ENCODE measurements around the gene AUTS2. TPM values are rescaled to one million over a fixed set of nuclear protein-coding genes. Genes with fewer than 3 reads are reported as not detected.

The AUTS2 gene
- total RNA-seq, 1 experiment from 2014 or later = 42.1 TPM

DNA sequence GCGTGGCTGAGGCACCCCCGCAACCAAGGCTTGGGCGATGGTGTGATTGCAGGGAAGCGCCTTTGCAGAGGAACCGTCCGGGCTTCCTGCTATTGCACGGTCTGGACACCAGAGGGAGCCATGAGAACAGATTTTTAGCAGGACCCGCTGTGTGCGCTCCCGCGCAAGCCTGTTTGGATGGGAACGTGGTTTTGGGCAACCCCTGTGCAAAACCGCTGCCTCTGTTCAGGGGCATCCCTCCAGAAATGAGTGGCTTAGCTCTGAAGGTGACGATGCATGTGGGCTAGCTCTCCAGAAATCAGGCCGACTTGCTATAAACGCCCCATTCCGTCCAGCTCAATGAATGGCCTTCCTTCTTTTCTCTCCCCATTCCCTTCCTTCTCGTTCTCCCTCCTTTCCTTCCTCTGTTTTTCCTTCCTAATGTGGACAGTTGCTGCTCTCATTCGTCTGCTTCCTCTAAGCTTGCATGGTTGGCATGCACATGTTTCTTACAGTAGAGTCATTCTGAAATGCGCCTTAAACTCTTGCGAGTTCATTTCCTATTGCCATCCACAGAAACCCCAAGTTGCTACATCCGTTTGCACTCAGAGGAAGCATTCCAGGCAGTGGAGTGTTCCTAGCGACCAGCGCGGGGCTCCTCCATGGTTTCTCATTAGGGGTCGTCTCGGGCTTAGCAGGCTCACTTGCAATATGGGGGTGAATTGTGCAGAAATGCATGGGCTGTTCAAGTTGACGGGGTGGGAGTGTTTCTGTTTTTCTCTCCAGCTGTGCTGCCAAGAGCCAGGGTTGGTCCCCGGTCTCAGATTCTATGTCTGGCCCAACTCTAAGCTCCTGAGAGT lies 1231.2 kb downstream of the AUTS2 start:
- DNase-seq (ENCODE audit: low spot score) = peak; percentile 68
- Histone ChIP-seq H3K4me3 (ENCODE audit: low read depth, low read length, poor library complexity, severe bottlenecking) (peak overlapping the region; percentile 14), H3K9me3 (ENCODE audit: low read depth, low read length, poor library complexity, severe bottlenecking) (no peaks in the 10 kb centered on the region), H3K27me3 (replicated peaks; ENCODE audit: insufficient read depth, low read depth, low read length, poor library complexity) (no peaks in the 10 kb centered on the region), H3K36me3 (ENCODE audit: insufficient read depth, low read length, poor library complexity, severe bottlenecking) (no peaks in the 10 kb centered on the region), H3K4me1 (ENCODE audit: insufficient read depth, low read length, poor library complexity, severe bottlenecking) (no peaks in the 10 kb centered on the region), H3K27ac (ENCODE audit: low read depth, low read length, poor library complexity, severe bottlenecking) (no peak overlapping the region)
- CTCF ChIA-PET = interaction anchor here (1.1 kb wide), 1 partner anchor 904 kb away, joined by 3 read pairs; no protein-coding TSS in a partner anchor
- intact Hi-C loops (cut with micrococcal nuclease; ENCODE audit: unreplicated experiment) = loop anchor here (1.0 kb wide), 1 partner anchor 904 kb away; no protein-coding TSS in a partner anchor
- TF ChIP-seq EZH2 (IDR thresholded peaks at IDR 0.05; ENCODE audit: borderline replicate concordance, low read depth, low read length, poor library complexity, severe bottlenecking) (no peak), CTCF (conservative IDR thresholded peaks at IDR 0.05; ENCODE audit: low read depth, low read length) (peak; percentile 84)
- no TSS peak for BruUV-seq (replicated peaks)
- POLR2A ChIA-PET (ENCODE audit: low non-redundant PET) = no interaction called here

DNA sequence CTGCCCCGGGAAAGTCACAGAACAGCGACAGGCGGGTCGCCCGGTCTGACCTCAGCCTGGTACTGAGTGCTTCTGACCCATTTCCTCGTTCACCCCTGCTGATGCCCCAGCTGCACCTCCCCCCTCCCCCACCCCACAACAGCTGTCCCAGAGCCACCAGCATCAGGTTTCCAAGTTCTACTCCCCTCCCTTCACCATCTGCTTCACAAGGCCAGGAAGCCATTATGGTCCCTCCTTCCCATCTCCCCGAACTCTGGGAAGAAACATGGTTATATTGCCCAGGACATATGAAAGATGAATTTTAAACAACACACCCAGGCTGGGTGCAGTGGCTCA lies 1231.8 kb downstream of the AUTS2 start:
- ChIA-PET CTCF (interaction anchor here (1.1 kb wide), 1 partner anchor 903 kb away, joined by 3 read pairs; no protein-coding TSS in a partner anchor), POLR2A (ENCODE audit: low non-redundant PET) (no interaction called here)
- Histone ChIP-seq H3K27ac (ENCODE audit: low read depth, low read length, poor library complexity, severe bottlenecking) (no peak overlapping the region), H3K4me1 (ENCODE audit: insufficient read depth, low read length, poor library complexity, severe bottlenecking) (no peaks in the 10 kb centered on the region), H3K4me3 (ENCODE audit: low read depth, low read length, poor library complexity, severe bottlenecking) (no peak overlapping the region), H3K36me3 (ENCODE audit: insufficient read depth, low read length, poor library complexity, severe bottlenecking) (no peaks in the 10 kb centered on the region), H3K27me3 (replicated peaks; ENCODE audit: insufficient read depth, low read depth, low read length, poor library complexity) (no peaks in the 10 kb centered on the region), H3K9me3 (ENCODE audit: low read depth, low read length, poor library complexity, severe bottlenecking) (no peaks in the 10 kb centered on the region)
- no TSS peak for BruUV-seq (replicated peaks)
- DNase-seq (ENCODE audit: low spot score) = no peak
- no peak for TF ChIP-seq CTCF (conservative IDR thresholded peaks at IDR 0.05; ENCODE audit: low read depth, low read length)
- no peak for TF ChIP-seq EZH2 (IDR thresholded peaks at IDR 0.05; ENCODE audit: borderline replicate concordance, low read depth, low read length, poor library complexity, severe bottlenecking)
- intact Hi-C loops (cut with micrococcal nuclease; ENCODE audit: unreplicated experiment) = no loop called here

DNA sequence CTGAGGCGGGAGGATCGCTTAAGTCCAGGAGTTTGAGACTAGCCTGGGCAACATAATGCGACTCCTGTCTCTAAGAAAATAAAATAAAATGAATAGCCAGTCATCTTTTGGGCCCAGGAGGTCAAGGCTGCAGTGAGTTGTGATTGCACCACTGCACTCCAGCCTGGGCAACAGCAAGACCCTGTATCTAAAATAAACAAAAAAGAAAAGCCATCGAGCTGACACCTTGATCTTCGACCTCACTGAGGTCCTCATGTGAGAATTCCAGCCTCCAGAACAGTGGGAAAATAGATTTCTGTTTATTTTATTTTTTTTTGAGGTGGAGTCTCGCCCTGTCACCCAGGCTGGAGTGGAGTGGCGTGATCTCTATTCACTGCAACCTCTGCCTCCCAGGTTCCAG lies 1232.2 kb downstream of the AUTS2 start:
- DNase-seq (ENCODE audit: low spot score) = no peak
- Histone ChIP-seq H3K36me3 (ENCODE audit: insufficient read depth, low read length, poor library complexity, severe bottlenecking) (no peaks in the 10 kb centered on the region), H3K27ac (ENCODE audit: low read depth, low read length, poor library complexity, severe bottlenecking) (no peak overlapping the region), H3K27me3 (replicated peaks; ENCODE audit: insufficient read depth, low read depth, low read length, poor library complexity) (no peaks in the 10 kb centered on the region), H3K4me3 (ENCODE audit: low read depth, low read length, poor library complexity, severe bottlenecking) (no peak overlapping the region), H3K9me3 (ENCODE audit: low read depth, low read length, poor library complexity, severe bottlenecking) (no peaks in the 10 kb centered on the region), H3K4me1 (ENCODE audit: insufficient read depth, low read length, poor library complexity, severe bottlenecking) (no peaks in the 10 kb centered on the region)
- BruUV-seq (replicated peaks) = no TSS peak
- TF ChIP-seq EZH2 (IDR thresholded peaks at IDR 0.05; ENCODE audit: borderline replicate concordance, low read depth, low read length, poor library complexity, severe bottlenecking) (no peak), CTCF (conservative IDR thresholded peaks at IDR 0.05; ENCODE audit: low read depth, low read length) (no peak)
- intact Hi-C loops (cut with micrococcal nuclease; ENCODE audit: unreplicated experiment) = no loop called here
- ChIA-PET CTCF (interaction anchor here (1.1 kb wide), 1 partner anchor 903 kb away, joined by 3 read pairs; no protein-coding TSS in a partner anchor), POLR2A (ENCODE audit: low non-redundant PET) (no interaction called here)

Data from A673 (cell line).